MCF 10A (cell line): Measurements from ENCODE around the gene UBAC2. TPM values are rescaled to one million over a fixed set of nuclear protein-coding genes. Genes with fewer than 3 reads are reported as not detected.

ENCODE experiments used
- BruUV-seq: library from RNA; stranded (reverse); fragments of 400-500 nt; replicated peaks from 2 replicates; lab custom pipeline; 2021; lab: Mats Ljungman, UMichigan
- CTCF ChIA-PET: fragments of 300-600 bp; sonication (Branson Sonifier 250); formaldehyde crosslinking; extraction: SDS; loops from one replicate; lab custom pipeline; 2021; ENCODE audit warnings: antibody characterized with exemption, inconsistent platforms; lab: Yijun Ruan, JAX
- POLR2A ChIA-PET: fragments of 300-600, 350-650 bp; sonication (Branson Sonifier 250); formaldehyde crosslinking; extraction: SDS; loops from one replicate; lab custom pipeline; 2020; ENCODE audit warnings: antibody characterized with exemption, inconsistent platforms; lab: Yijun Ruan, JAX
- DNase-seq: peaks from one replicate; pipeline ENCODE4 v3.0.0-alpha.2; 2018; ENCODE audit not compliant: unreplicated experiment
- H3K27ac Mint-ChIP-seq: one replicate; pipeline ENCODE4 v1.8.0; 2022; ENCODE audit warnings: mild to moderate bottlenecking, low read depth, mixed read lengths; ENCODE audit not compliant: unreplicated experiment
- H3K27me3 Mint-ChIP-seq: one replicate; pipeline ENCODE4 v1.8.0; 2022; ENCODE audit warnings: mixed read lengths; ENCODE audit not compliant: insufficient read depth, unreplicated experiment
- H3K36me3 Mint-ChIP-seq: one replicate; pipeline ENCODE4 v1.8.0; 2022; ENCODE audit warnings: mild to moderate bottlenecking, moderate library complexity, mixed read lengths; ENCODE audit not compliant: insufficient read depth, unreplicated experiment
- H3K4me1 Mint-ChIP-seq: one replicate; pipeline ENCODE4 v1.8.0; 2022; ENCODE audit warnings: mixed read lengths; ENCODE audit not compliant: insufficient read depth, unreplicated experiment
- H3K4me3 Mint-ChIP-seq: one replicate; pipeline ENCODE4 v1.8.0; 2022; ENCODE audit warnings: mild to moderate bottlenecking, moderate library complexity, mixed read lengths; ENCODE audit not compliant: unreplicated experiment
- H3K9me3 Mint-ChIP-seq: one replicate; pipeline ENCODE4 v1.8.0; 2022; ENCODE audit warnings: mixed read lengths; ENCODE audit not compliant: unreplicated experiment
- intact Hi-C: fragments of 100-400 bp; cut with micrococcal nuclease; formaldehyde crosslinking; loops from 2 replicates; pipeline ENCODE4 v1.14.1; 2022
- total RNA-seq: library from RNA; stranded (reverse); gene quantifications from 2 replicates; pipeline ENCODE4 v1.2.3, GENCODE V29; 2022
- TF ChIP-seq, protein P1 (sequence below): fragments of 200-600 bp; IDR thresholded peaks from one replicate; pipeline ENCODE4 v1.8.0; 2022; ENCODE audit warnings: antibody characterized with exemption, mild to moderate bottlenecking; ENCODE audit not compliant: unreplicated experiment

Gene UBAC2
- total RNA-seq, 1 experiment from 2014 or later: 74.7 TPM

GRCh38 chr13:99357131-99357596 lies 156.5 kb downstream of the UBAC2 start:
- no peaks in the 10 kb centered on the region for H3K4me1 Mint-ChIP-seq
- intact Hi-C loops: no loop called here
- TF ChIP-seq, protein P1, sequence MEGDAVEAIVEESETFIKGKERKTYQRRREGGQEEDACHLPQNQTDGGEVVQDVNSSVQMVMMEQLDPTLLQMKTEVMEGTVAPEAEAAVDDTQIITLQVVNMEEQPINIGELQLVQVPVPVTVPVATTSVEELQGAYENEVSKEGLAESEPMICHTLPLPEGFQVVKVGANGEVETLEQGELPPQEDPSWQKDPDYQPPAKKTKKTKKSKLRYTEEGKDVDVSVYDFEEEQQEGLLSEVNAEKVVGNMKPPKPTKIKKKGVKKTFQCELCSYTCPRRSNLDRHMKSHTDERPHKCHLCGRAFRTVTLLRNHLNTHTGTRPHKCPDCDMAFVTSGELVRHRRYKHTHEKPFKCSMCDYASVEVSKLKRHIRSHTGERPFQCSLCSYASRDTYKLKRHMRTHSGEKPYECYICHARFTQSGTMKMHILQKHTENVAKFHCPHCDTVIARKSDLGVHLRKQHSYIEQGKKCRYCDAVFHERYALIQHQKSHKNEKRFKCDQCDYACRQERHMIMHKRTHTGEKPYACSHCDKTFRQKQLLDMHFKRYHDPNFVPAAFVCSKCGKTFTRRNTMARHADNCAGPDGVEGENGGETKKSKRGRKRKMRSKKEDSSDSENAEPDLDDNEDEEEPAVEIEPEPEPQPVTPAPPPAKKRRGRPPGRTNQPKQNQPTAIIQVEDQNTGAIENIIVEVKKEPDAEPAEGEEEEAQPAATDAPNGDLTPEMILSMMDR: no peak
- no peaks in the 10 kb centered on the region for H3K27me3 Mint-ChIP-seq
- H3K4me3 Mint-ChIP-seq: no peak overlapping the region
- H3K36me3 Mint-ChIP-seq: peaks cover 19% of the 10 kb centered on the region
- no peaks in the 10 kb centered on the region for H3K9me3 Mint-ChIP-seq
- ChIA-PET CTCF (no interaction called here), POLR2A (no interaction called here)
- H3K27ac Mint-ChIP-seq: no peak overlapping the region
- BruUV-seq: no TSS peak
- no peak for DNase-seq

- no peaks in the 10 kb centered on the region for H3K27me3 Mint-ChIP-seq
- H3K9me3 Mint-ChIP-seq: no peaks in the 10 kb centered on the region
- TF ChIP-seq, protein P1: no peak
- no peak overlapping the region for H3K4me3 Mint-ChIP-seq
- peaks cover 19% of the 10 kb centered on the region for H3K36me3 Mint-ChIP-seq
- ChIA-PET CTCF (interaction anchor here (0.8 kb wide), 1 partner anchor 78 kb away, joined by 3 read pairs; no protein-coding TSS in a partner anchor), POLR2A (no interaction called here)
- no TSS peak for BruUV-seq
- H3K4me1 Mint-ChIP-seq: no peaks in the 10 kb centered on the region
- DNase-seq: no peak
- intact Hi-C loops: no loop called here
- no peak overlapping the region for H3K27ac Mint-ChIP-seq
Measured at GRCh38 chr13:99357941-99358340, 157.3 kb downstream of the UBAC2 start.

GRCh38 chr13:99359528-99359927 lies 158.9 kb downstream of the UBAC2 start:
- CTCF ChIA-PET: interaction anchor here (0.6 kb wide), 2 partner anchors 215 to 304 kb away, joined by 3 read pairs; no protein-coding TSS in a partner anchor
- POLR2A ChIA-PET: interaction anchor here (1.0 kb wide), 1 partner anchor 19 kb away, joined by 3 read pairs; no protein-coding TSS in a partner anchor
- TF ChIP-seq, protein P1: no peak
- Mint-ChIP-seq H3K4me1 (no peaks in the 10 kb centered on the region), H3K27ac (no peak overlapping the region), H3K9me3 (no peaks in the 10 kb centered on the region), H3K36me3 (peaks cover 18% of the 10 kb centered on the region), H3K27me3 (no peaks in the 10 kb centered on the region), H3K4me3 (no peak overlapping the region)
- intact Hi-C loops: no loop called here
- no peak for DNase-seq
- BruUV-seq: no TSS peak

DNA sequence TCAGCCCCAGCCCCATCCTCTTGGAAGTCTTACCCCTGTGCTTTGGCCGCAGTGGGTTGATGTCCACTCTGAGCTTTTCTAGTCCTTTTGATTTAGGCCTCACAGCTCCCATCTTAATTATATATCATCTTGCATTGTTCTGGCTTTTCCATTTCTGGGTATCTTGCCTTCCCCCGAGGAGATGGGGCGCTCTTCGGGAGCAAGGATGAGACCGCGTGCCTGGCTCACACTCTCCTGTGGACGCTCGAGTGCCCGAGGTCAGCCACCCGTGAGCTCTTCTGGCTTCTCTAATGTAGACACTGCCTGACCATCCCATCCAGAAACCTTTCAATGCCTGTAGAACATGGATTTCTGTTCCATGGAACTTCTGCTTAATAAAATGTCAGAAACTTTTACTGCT lies 160.0 kb downstream of the UBAC2 start:
- Mint-ChIP-seq H3K36me3 (peaks cover 12% of the 10 kb centered on the region), H3K27ac (no peak overlapping the region), H3K9me3 (no peaks in the 10 kb centered on the region), H3K4me3 (no peak overlapping the region), H3K4me1 (no peaks in the 10 kb centered on the region), H3K27me3 (no peaks in the 10 kb centered on the region)
- intact Hi-C loops: no loop called here
- CTCF ChIA-PET: no interaction called here
- POLR2A ChIA-PET: interaction anchor here (0.7 to 1.1 kb wide), 3 partner anchors 21 to 161 kb away, joined by 3 read pairs; partner anchors contain the start of gene GPR18
- BruUV-seq: no TSS peak
- DNase-seq: no peak
- TF ChIP-seq, protein P1: no peak
